Chondrocyte (in vitro differentiated cells): ENCODE data around the gene ATP5PO. TPM values are rescaled to one million over a fixed set of nuclear protein-coding genes. Genes with fewer than 3 reads are reported as not detected.
A peak's percentile ranks its signal among the peaks of the same experiment; 100 is the strongest.

Source experiments
- DNase-seq: peaks from one replicate; pipeline ENCODE4 v3.0.0; 2021; ENCODE audit warnings: mixed read lengths, low spot score
- H3K27ac Mint-ChIP-seq: one replicate; pipeline ENCODE4 v1.8.0; 2021; ENCODE audit warnings: mild to moderate bottlenecking, moderate library complexity, mixed read lengths; ENCODE audit not compliant: unreplicated experiment
- H3K27me3 Mint-ChIP-seq: 2 replicates; pipeline ENCODE4 v1.8.0; 2021; ENCODE audit warnings: low read depth, mixed read lengths
- H3K36me3 Mint-ChIP-seq: 2 replicates; pipeline ENCODE4 v1.8.0; 2021; ENCODE audit warnings: low read depth, mixed read lengths
- H3K4me1 Mint-ChIP-seq: 2 replicates; pipeline ENCODE4 v1.8.0; 2021; ENCODE audit warnings: low read depth, mild to moderate bottlenecking, mixed read lengths
- H3K4me3 Mint-ChIP-seq: one replicate; pipeline ENCODE4 v1.8.0; 2021; ENCODE audit warnings: mild to moderate bottlenecking, moderate library complexity, mixed read lengths; ENCODE audit not compliant: unreplicated experiment
- H3K9me3 Mint-ChIP-seq: 2 replicates; pipeline ENCODE4 v1.8.0; 2021; ENCODE audit warnings: low read depth, mixed read lengths
- CTCF ChIP-seq: fragments of 200-600 bp; sonication (generic); IDR thresholded peaks from 2 replicates; pipeline ENCODE4 v1.5.0; 2021; ENCODE audit warnings: antibody characterized with exemption, mild to moderate bottlenecking, moderate library complexity
- total RNA-seq: library from RNA; stranded (reverse); gene quantifications from 3 replicates; pipeline ENCODE4 v1.2.1, GENCODE V29; 2021

The ATP5PO gene
- total RNA-seq, 1 donor from 2014 or later: 129 TPM

- Mint-ChIP-seq H3K27ac (no peak overlapping the region), H3K4me3 (no peak overlapping the region), H3K4me1 (no peaks in the 10 kb centered on the region), H3K27me3 (no peaks in the 10 kb centered on the region), H3K9me3 (no peaks in the 10 kb centered on the region), H3K36me3 (peaks cover 29% of the 10 kb centered on the region)
- TF ChIP-seq CTCF: no peak
- no peak for DNase-seq
Observed at GRCh38 chr21:33908760-33909159, 6.8 kb downstream of the ATP5PO start.

GRCh38 chr21:33904041-33904440, 11.6 kb downstream of the ATP5PO start:
- Mint-ChIP-seq H3K27me3 (no peaks in the 10 kb centered on the region), H3K27ac (no peak overlapping the region), H3K36me3 (peaks cover 33% of the 10 kb centered on the region), H3K9me3 (no peaks in the 10 kb centered on the region), H3K4me3 (no peak overlapping the region), H3K4me1 (peaks cover 13% of the 10 kb centered on the region)
- TF ChIP-seq CTCF: no peak
- DNase-seq: no peak

GRCh38 chr21:33902349-33902748, 13.3 kb downstream of the ATP5PO start:
- Mint-ChIP-seq H3K4me1 (peaks cover 17% of the 10 kb centered on the region), H3K4me3 (no peak overlapping the region), H3K36me3 (peaks cover 26% of the 10 kb centered on the region), H3K27ac (no peak overlapping the region), H3K27me3 (no peaks in the 10 kb centered on the region), H3K9me3 (no peaks in the 10 kb centered on the region)
- no peak for DNase-seq
- no peak for TF ChIP-seq CTCF

GRCh38 chr21:33901412-33902288, 14.0 kb downstream of the ATP5PO start:
- Mint-ChIP-seq H3K9me3 (no peaks in the 10 kb centered on the region), H3K36me3 (peaks cover 21% of the 10 kb centered on the region), H3K27ac (no peak overlapping the region), H3K27me3 (no peaks in the 10 kb centered on the region), H3K4me1 (peaks cover 17% of the 10 kb centered on the region), H3K4me3 (no peak overlapping the region)
- peak; percentile 78 for TF ChIP-seq CTCF
- no peak for DNase-seq

GRCh38 chr21:33899199-33899598, 16.4 kb downstream of the ATP5PO start:
- peaks cover 28% of the 10 kb centered on the region for H3K4me1 Mint-ChIP-seq
- H3K27me3 Mint-ChIP-seq: no peaks in the 10 kb centered on the region
- TF ChIP-seq CTCF: no peak
- H3K9me3 Mint-ChIP-seq: no peaks in the 10 kb centered on the region
- H3K36me3 Mint-ChIP-seq: peaks cover 12% of the 10 kb centered on the region
- no peak overlapping the region for H3K4me3 Mint-ChIP-seq
- DNase-seq: no peak
- H3K27ac Mint-ChIP-seq: peak overlapping the region; percentile 32
